Activated CD4-positive, alpha-beta T cell treated with anti-CD3 and anti-CD28 coated beads for 48 hours (primary cell): Measurements from ENCODE around the gene GUCY1A2.

Experiments used
- DNase-seq: peaks from one replicate; pipeline ENCODE4 v3.0.0-alpha.2; 2020

The GUCY1A2 gene

GRCh38 chr11:106724293-106724892 lies 293.9 kb downstream of the GUCY1A2 start:
- no peak for DNase-seq

GRCh38 chr11:106723071-106723470 lies 295.2 kb downstream of the GUCY1A2 start:
- no peak for DNase-seq

- no peak for DNase-seq
Measured at GRCh38 chr11:106717222-106717621, 301.1 kb downstream of the GUCY1A2 start.

GRCh38 chr11:106714199-106714598 lies 304.1 kb downstream of the GUCY1A2 start:
- DNase-seq, result no peak

GRCh38 chr11:106708348-106708747 lies 309.9 kb downstream of the GUCY1A2 start:
- no peak for DNase-seq

GRCh38 chr11:106706355-106706754 lies 311.9 kb downstream of the GUCY1A2 start:
- no peak for DNase-seq

GRCh38 chr11:106702805-106703204 lies 315.5 kb downstream of the GUCY1A2 start:
- no peak for DNase-seq

GRCh38 chr11:106697058-106697457 lies 321.2 kb downstream of the GUCY1A2 start:
- DNase-seq, result no peak

- no peak for DNase-seq
Measured at GRCh38 chr11:106695506-106695905, 322.8 kb downstream of the GUCY1A2 start.

GRCh38 chr11:106694501-106694900 lies 323.8 kb downstream of the GUCY1A2 start:
- no peak for DNase-seq

GRCh38 chr11:106691807-106692365 lies 326.4 kb downstream of the GUCY1A2 start:
- DNase-seq, result no peak

GRCh38 chr11:106690923-106691322 lies 327.4 kb downstream of the GUCY1A2 start:
- DNase-seq, result no peak

- no peak for DNase-seq
Measured at GRCh38 chr11:106684944-106685343, 333.3 kb downstream of the GUCY1A2 start.

- no peak for DNase-seq
Measured at GRCh38 chr11:106683435-106683834, 334.8 kb downstream of the GUCY1A2 start.

- DNase-seq, result no peak
Measured at GRCh38 chr11:106681435-106681834, 336.8 kb downstream of the GUCY1A2 start.

- no peak for DNase-seq
Measured at GRCh38 chr11:106679581-106679980, 338.7 kb downstream of the GUCY1A2 start.

GRCh38 chr11:106679181-106679580 lies 339.1 kb downstream of the GUCY1A2 start:
- no peak for DNase-seq

- no peak for DNase-seq
Measured at GRCh38 chr11:106670069-106670468, 348.2 kb downstream of the GUCY1A2 start.

- no peak for DNase-seq
Measured at GRCh38 chr11:106668147-106668546, 350.1 kb downstream of the GUCY1A2 start.

GRCh38 chr11:106656646-106657045 lies 361.6 kb downstream of the GUCY1A2 start:
- no peak for DNase-seq

GRCh38 chr11:106644824-106645223 lies 373.5 kb downstream of the GUCY1A2 start:
- no peak for DNase-seq

- DNase-seq, result no peak
Measured at GRCh38 chr11:106642331-106642730, 375.9 kb downstream of the GUCY1A2 start.

GRCh38 chr11:106632283-106632682 lies 386.0 kb downstream of the GUCY1A2 start:
- no peak for DNase-seq

GRCh38 chr11:106627694-106628093 lies 390.6 kb downstream of the GUCY1A2 start:
- no peak for DNase-seq

- DNase-seq, result no peak
Measured at GRCh38 chr11:106625566-106625965, 392.7 kb downstream of the GUCY1A2 start.
